K562 (cell line): Measurements from ENCODE around the gene GBP1. TPM values are rescaled to one million over a fixed set of nuclear protein-coding genes. Genes with fewer than 3 reads are reported as not detected.
"Not testable (repeated sequence)": the region's sequence is repeated elsewhere in the genome, so short reads cannot be mapped to it uniquely, and the experiment has no call there.

ENCODE experiments used
- ATAC-seq: fragments of 200-7000 bp; cut with Tn5 transposase; 3 replicates; pipeline ENCODE4 v1.9.1; 2020; ENCODE audit warnings: moderate library complexity
- BruUV-seq: library from RNA; stranded (reverse); fragments of 400-500 nt; replicated peaks from 2 replicates; lab custom pipeline; 2021; lab: Mats Ljungman, UMichigan
- CTCF ChIA-PET: fragments of 300-600 bp; formaldehyde crosslinking; extraction: SDS; loops from one replicate; lab custom pipeline; 2021; ENCODE audit warnings: low intra/inter-chr PET ratio; lab: Yijun Ruan, JAX
- POLR2A ChIA-PET: fragments of 300-600, 350-650 bp; sonication (Branson Sonifier 250); formaldehyde crosslinking; extraction: SDS; loops from one replicate; lab custom pipeline; 2021; ENCODE audit warnings: antibody characterized with exemption, inconsistent platforms; lab: Yijun Ruan, JAX
- DNase-seq, 4 experiments: peaks; one replicate each; pipeline versions ENCODE4 v3.0.0 to v3.0.0-alpha.2; 2011 to 2018; ENCODE audit warnings: low spot score in 3 of 4, mixed read lengths in 3 of 4; ENCODE audit errors: extremely low read depth in 1 of 4
- FAIRE-seq: peaks from 2 replicates; lab custom pipeline; 2011; peaks lifted over from hg19 to GRCh38; lab: Jason Lieb, UNC
- H2AFZ ChIP-seq: 2 replicates; pipeline ENCODE4 v1.6.0; 2011; ENCODE audit warnings: low read depth, low read length, control low read depth, inconsistent platforms
- H3K27ac ChIP-seq: fragments of 200-600 bp; 3 replicates; pipeline ENCODE4 v1.8.0; 2011; ENCODE audit warnings: low read depth, mild to moderate bottlenecking, control low read depth, inconsistent platforms, low read length, moderate library complexity, mixed read lengths; ENCODE audit errors: extremely low read depth
- H3K27me3 ChIP-seq, 2 experiments: fragments of 300-600 bp in 1 of 2; 2 replicates in 1 of 2; 3 replicates in 1 of 2; pipeline versions ENCODE4 v1.6.0 to v1.8.0; 2011; ENCODE audit warnings: inconsistent platforms in 2 of 2, low read length in 2 of 2, mild to moderate bottlenecking in 1 of 2, mixed read lengths in 1 of 2, moderate library complexity in 1 of 2; ENCODE audit not compliant: control insufficient read depth in 2 of 2, insufficient read depth in 2 of 2
- H3K36me3 ChIP-seq: fragments of 300-600 bp; 3 replicates; pipeline ENCODE4 v1.8.0; 2011; ENCODE audit warnings: mild to moderate bottlenecking, low read length, inconsistent platforms; ENCODE audit not compliant: control insufficient read depth, insufficient read depth
- H3K4me1 ChIP-seq, 2 experiments: fragments of 200-600 bp in 1 of 2; replicated peaks in 1 of 2; 2 replicates in 1 of 2; 3 replicates in 1 of 2; pipeline versions ENCODE4 v1.5.1 to v1.8.0; 2011; ENCODE audit warnings: inconsistent platforms in 2 of 2, low read length in 2 of 2, mild to moderate bottlenecking in 1 of 2, mixed read lengths in 1 of 2, moderate library complexity in 1 of 2; ENCODE audit not compliant: control insufficient read depth in 2 of 2, insufficient read depth in 2 of 2
- H3K4me2 ChIP-seq: 2 replicates; pipeline ENCODE4 v1.6.1; 2011; ENCODE audit warnings: low read length, control low read depth, inconsistent platforms, mixed read lengths; ENCODE audit not compliant: insufficient read depth
- H3K4me3 ChIP-seq: fragments of 200-600 bp; sonication (generic), shearing (Covaris generic); 2 replicates; pipeline ENCODE4 v1.5.1; 2016; ENCODE audit warnings: control low read depth, inconsistent platforms
- H3K79me2 ChIP-seq: fragments of 200-600 bp; 3 replicates; pipeline ENCODE4 v1.8.0; 2011; ENCODE audit warnings: low read length, inconsistent platforms; ENCODE audit not compliant: control insufficient read depth, insufficient read depth
- H3K9ac ChIP-seq, 2 experiments: 2 replicates each; pipeline versions ENCODE4 v1.6.0 to v1.6.1; 2011; ENCODE audit warnings: low read depth in 2 of 2, low read length in 2 of 2, control low read depth in 1 of 2, inconsistent platforms in 1 of 2, mild to moderate bottlenecking in 1 of 2, mixed read lengths in 1 of 2; ENCODE audit not compliant: insufficient read depth in 1 of 2
- H3K9me1 ChIP-seq: one replicate; pipeline ENCODE4 v1.6.0; 2011; ENCODE audit warnings: inconsistent platforms, mild to moderate bottlenecking, low read length, moderate library complexity; ENCODE audit not compliant: control insufficient read depth, insufficient read depth
- H3K9me3 ChIP-seq: replicated peaks from 2 replicates; pipeline ENCODE4 v1.5.1; 2011; ENCODE audit warnings: low read depth, low read length, inconsistent platforms; ENCODE audit not compliant: control insufficient read depth, insufficient read depth
- H4K20me1 ChIP-seq: replicated peaks from 2 replicates; pipeline ENCODE4 v1.6.1; 2011; ENCODE audit warnings: low read length, inconsistent platforms, mixed read lengths; ENCODE audit not compliant: control insufficient read depth, insufficient read depth
- ATF3 ChIP-seq, 2 experiments: fragments of 450-650 bp in 1 of 2; sonication (generic) in 1 of 2; formaldehyde crosslinking in 1 of 2; IDR thresholded peaks in 1 of 2; conservative IDR thresholded peaks in 1 of 2; 2 replicates each; pipeline versions ENCODE4 v1.6.1 to v1.8.1; 2016 to 2023; ENCODE audit warnings: mild to moderate bottlenecking in 2 of 2, moderate library complexity in 2 of 2, inconsistent platforms in 1 of 2, missing genetic modification reagents in 1 of 2
- CBFA2T2 ChIP-seq: fragments of 450-650 bp; conservative IDR thresholded peaks from 2 replicates; pipeline ENCODE4 v1.6.1; 2017; ENCODE audit warnings: mild to moderate bottlenecking
- CBFA2T3 ChIP-seq: fragments of 450-650 bp; IDR thresholded peaks from 2 replicates; pipeline ENCODE4 v1.6.1; 2017
- CEBPG ChIP-seq, 3 experiments: fragments of 200-800 bp in 1 of 3; sonication (Bioruptor generic) in 1 of 3; sonication (generic) in 1 of 3; formaldehyde crosslinking in 1 of 3; IDR thresholded peaks in 2 of 3; conservative IDR thresholded peaks in 1 of 3; 2 replicates each; pipeline versions ENCODE4 v1.6.1 to v1.8.0; 2016 to 2022; ENCODE audit warnings: missing compliant biosample characterization in 2 of 3, missing genetic modification characterization in 2 of 3, mild to moderate bottlenecking in 1 of 3, missing genetic modification reagents in 1 of 3
- FOXJ2 ChIP-seq: fragments of 200-800 bp; sonication (Bioruptor generic); IDR thresholded peaks from 2 replicates; pipeline ENCODE4 v1.6.1; 2016; ENCODE audit warnings: missing genetic modification characterization, missing compliant biosample characterization
- TAL1 ChIP-seq: fragments of 450-650 bp; IDR thresholded peaks from 2 replicates; pipeline ENCODE4 v1.6.1; 2016; ENCODE audit warnings: mild to moderate bottlenecking
- ZBTB17 ChIP-seq: fragments of 450-650 bp; formaldehyde crosslinking; IDR thresholded peaks from 2 replicates; pipeline ENCODE4 v1.4.0; 2020; ENCODE audit warnings: mild to moderate bottlenecking
- WGBS: fragments of 100-300 bp; shearing (Covaris generic); methylation state at CpG from one replicate; pipeline ENCODE4 v1.1.6; 2016; ENCODE audit warnings: low coverage, mixed read lengths; ENCODE audit not compliant: insufficient coverage; ENCODE audit errors: missing lambda C conversion rate; 5-methylcytosine and 5-hydroxymethylcytosine counted together
- in situ Hi-C: fragments of 300-500 bp; cut with MboI; formaldehyde crosslinking; loops from 4 replicates; pipeline ENCODE4 v1.15.0; 2018; ENCODE audit warnings: inconsistent platforms, mixed read lengths
- intact Hi-C: fragments of 100-400 bp; cut with micrococcal nuclease; formaldehyde crosslinking; loops from 2 replicates; pipeline ENCODE4 v1.14.2; 2022
- polyA plus RNA-seq, 8 experiments: library from polyadenylated mRNA; depleted of rRNA in 4 of 8; stranded (reverse) in 5 of 8; unstranded in 3 of 8; fragments of >200 nt; fragmentation: Nextera tagmentation in 2 of 8; fragmentation: Illumina TruSeq in 1 of 8; extraction: Ambion mirVana in 2 of 8; extraction: Trizol in 1 of 8; gene quantifications; 2 replicates each; pipeline versions ENCODE4 v1.2.1 to v1.2.3, GENCODE V29; 2011 to 2014; ENCODE audit warnings: inconsistent platforms in 1 of 8, missing spikeins in 1 of 8
- total RNA-seq, 7 experiments: library from RNA; depleted of rRNA in 6 of 7; stranded (reverse); fragments of >200 nt in 6 of 7; fragmentation: Illumina TruSeq in 2 of 7; extraction: Trizol in 2 of 7; gene quantifications; 2 replicates each; pipeline versions ENCODE4 v1.2.1 to v1.2.3, GENCODE V29; 2011 to 2021; ENCODE audit warnings: low replicate concordance in 1 of 7

GBP1 gene
- total and polyA plus RNA-seq, 9 of the 15 experiments (the other 6 are each of a cell fraction or from before 2014, with no cell fraction given), result not detected

- 2% methylated on average over 5 of the region's 6 CpGs for WGBS
- FAIRE-seq (peak; percentile 62), DNase-seq (peak in 1 of 4 experiments; percentile 9)
- intact Hi-C loops; H3K27me3 ChIP-seq; CTCF ChIA-PET; ATAC-seq; H3K9me1 ChIP-seq; H3K4me2 ChIP-seq; H3K79me2 ChIP-seq; H2AFZ ChIP-seq; H4K20me1 ChIP-seq; H3K36me3 ChIP-seq; H3K4me1 ChIP-seq; H3K4me3 ChIP-seq; BruUV-seq; in situ Hi-C loops; H3K9ac ChIP-seq; POLR2A ChIA-PET; H3K9me3 ChIP-seq; H3K27ac ChIP-seq; TF ChIP-seq ATF3 (CRISPR knock-in tag; conservative IDR thresholded peaks at IDR 0.05); CEBPG (CRISPR knock-in tag; IDR thresholded peaks at IDR 0.05): not testable (repeated sequence)
- TF ChIP-seq CBFA2T3, result peak; percentile 35
- TF ChIP-seq ZBTB17, result 0 out of 2 replicates have a peak, but pooled peaks have one; percentile 77
- TF ChIP-seq TAL1, result peak; percentile 19; the same call in 1 of the 2 replicates
- TF ChIP-seq CBFA2T2, result 0 out of 2 replicates have a peak, but pooled peaks have one; percentile 14
- 0 out of 2 replicates have a peak, but pooled peaks have one; percentile 9 for TF ChIP-seq ATF3 (IDR thresholded peaks at IDR 0.05)
- TF ChIP-seq FOXJ2 (tag), result peak; percentile 64; the same call in 1 of the 2 replicates
- peak; percentile 35 to 51; a peak in 1 of 4 replicates for TF ChIP-seq CEBPG (tag; conservative IDR thresholded peaks at IDR 0.05 in 1 of 2, IDR thresholded peaks at IDR 0.05 in 1 of 2)
Observed at GRCh38 chr1:89046318-89047183, 18.5 kb downstream of the GBP1 start.
